HG02610 (cell line): Measurements from ENCODE around the gene RPL32.
A peak's percentile ranks its signal among the peaks of the same experiment; 100 is the strongest.
"Not testable (repeated sequence)": the region's sequence is repeated elsewhere in the genome, so short reads cannot be mapped to it uniquely, and the experiment has no call there.

Experiments used
- ATAC-seq: cut with Tn5 transposase; IDR thresholded peaks from one replicate; pipeline ENCODE4 v1.9.1; 2021; ENCODE audit warnings: mild to moderate bottlenecking, moderate library complexity; ENCODE audit not compliant: unreplicated experiment

Gene RPL32

GRCh38 chr3:12810013-12810780, 31.2 kb downstream of the RPL32 start:
- ATAC-seq: peak; percentile 98

- no peak for ATAC-seq
These were observed 31.9 kb downstream of the RPL32 start for GRCh38 chr3:12809435-12809834.

- no peak for ATAC-seq
These were observed 32.4 kb downstream of the RPL32 start for GRCh38 chr3:12809001-12809400.

- no peak for ATAC-seq
These were observed 32.8 kb downstream of the RPL32 start for GRCh38 chr3:12808587-12808986.

- no peak for ATAC-seq
These were observed 33.6 kb downstream of the RPL32 start for GRCh38 chr3:12807601-12808359.

GRCh38 chr3:12807066-12807465, 34.3 kb downstream of the RPL32 start:
- no peak for ATAC-seq

- no peak for ATAC-seq
These were observed 38.0 kb downstream of the RPL32 start for GRCh38 chr3:12803371-12803770.

GRCh38 chr3:12799525-12800440, 41.6 kb downstream of the RPL32 start:
- ATAC-seq: no peak

GRCh38 chr3:12798559-12799179, 42.7 kb downstream of the RPL32 start:
- no peak for ATAC-seq

- ATAC-seq: no peak
These were observed 43.3 kb downstream of the RPL32 start for GRCh38 chr3:12797892-12798558.

GRCh38 chr3:12797124-12797891, 44.1 kb downstream of the RPL32 start:
- no peak for ATAC-seq

- no peak for ATAC-seq
These were observed 44.9 kb downstream of the RPL32 start, which contains the start of gene CAND2 for GRCh38 chr3:12796171-12797123. CAND2 (plus strand) TSS chr3:12796680; CDS start chr3:12796721, 41 bp downstream.

- no peak for ATAC-seq
These were observed 47.7 kb downstream of the RPL32 start for GRCh38 chr3:12793701-12794100.

- ATAC-seq: no peak
These were observed 49.9 kb downstream of the RPL32 start for GRCh38 chr3:12791430-12791829.

GRCh38 chr3:12787967-12788690, 53.2 kb downstream of the RPL32 start:
- ATAC-seq: not testable (repeated sequence)

GRCh38 chr3:12787346-12787745, 54.0 kb downstream of the RPL32 start:
- ATAC-seq: not testable (repeated sequence)

GRCh38 chr3:12785096-12785495, 56.3 kb downstream of the RPL32 start:
- ATAC-seq: no peak
